Panc1 (cell line): ENCODE data around the gene SPAG5. TPM values are rescaled to one million over a fixed set of nuclear protein-coding genes. Genes with fewer than 3 reads are reported as not detected.

Experiments used
- ATAC-seq: fragments of 200-7000 bp; cut with Tn5 transposase; 2 replicates; pipeline ENCODE4 v1.9.1; 2020; ENCODE audit warnings: mild to moderate bottlenecking, moderate library complexity
- BruUV-seq: library from RNA; stranded (reverse); fragments of 400-500 nt; replicated peaks from 2 replicates; lab custom pipeline; 2021; lab: Mats Ljungman, UMichigan
- CTCF ChIA-PET: fragments of 300-600 bp; sonication (Branson Sonifier 250); formaldehyde crosslinking; loops from one replicate; lab custom pipeline; 2022; ENCODE audit warnings: antibody characterized with exemption; lab: Charles Lee
- POLR2A ChIA-PET: fragments of 300-600 bp; sonication (Branson Sonifier 250); formaldehyde crosslinking; loops from one replicate; lab custom pipeline; 2022; ENCODE audit warnings: antibody characterized with exemption; lab: Charles Lee
- DNase-seq: peaks from one replicate; pipeline ENCODE4 v3.0.0-alpha.2; 2010; ENCODE audit warnings: low read depth, low spot score
- H3K27ac ChIP-seq: 2 replicates; pipeline ENCODE4 v1.5.1; 2011; ENCODE audit warnings: mild to moderate bottlenecking, low read length, inconsistent platforms
- H3K27me3 ChIP-seq: fragments of 200-500 bp; sonication (Bioruptor generic); 2 replicates; pipeline ENCODE4 v1.6.0; 2014; ENCODE audit warnings: low read length, inconsistent platforms; ENCODE audit not compliant: control insufficient read depth, insufficient read depth
- H3K36me3 ChIP-seq: fragments of 200-500 bp; sonication (Bioruptor generic); 2 replicates; pipeline ENCODE4 v1.5.1; 2014; ENCODE audit warnings: inconsistent platforms, mild to moderate bottlenecking, low read length, moderate library complexity; ENCODE audit not compliant: control insufficient read depth, insufficient read depth
- H3K4me1 ChIP-seq: 2 replicates; pipeline ENCODE4 v1.5.1; 2011; ENCODE audit warnings: inconsistent platforms, mild to moderate bottlenecking, low read length, moderate library complexity; ENCODE audit not compliant: control insufficient read depth, insufficient read depth
- H3K4me3 ChIP-seq, 2 experiments: 2 replicates each; pipeline ENCODE4 v1.5.1; 2011 to 2012; ENCODE audit warnings: low read depth in 2 of 2, low read length in 2 of 2, mild to moderate bottlenecking in 2 of 2, inconsistent platforms in 1 of 2, moderate library complexity in 1 of 2
- H3K9me3 ChIP-seq: fragments of 200-500 bp; sonication (Bioruptor generic); 2 replicates; pipeline ENCODE4 v1.5.1; 2014; ENCODE audit warnings: low read depth, mild to moderate bottlenecking, inconsistent platforms, low read length, moderate library complexity; ENCODE audit not compliant: control insufficient read depth, insufficient read depth
- POLR2AphosphoS5 ChIP-seq: IDR thresholded peaks from 2 replicates; pipeline ENCODE4 v1.6.1; 2012; ENCODE audit warnings: mild to moderate bottlenecking, low read depth, low read length, moderate library complexity
- SIN3A ChIP-seq: IDR thresholded peaks from 2 replicates; pipeline ENCODE4 v1.6.1; 2012; ENCODE audit warnings: low read depth, mild to moderate bottlenecking, low read length, moderate library complexity, borderline replicate concordance; ENCODE audit not compliant: insufficient read depth
- TCF7L2 ChIP-seq: IDR thresholded peaks from 2 replicates; pipeline ENCODE4 v1.6.1; 2011; ENCODE audit warnings: mild to moderate bottlenecking, low read depth, low read length, inconsistent platforms
- in situ Hi-C: cut with HindIII; loops from 2 replicates; pipeline ENCODE4 v1.10.0; 2016; ENCODE audit warnings: low sequenced_read_pairs, low pct_unique_long_range_greater_than_20kb
- intact Hi-C: fragments of 100-400 bp; cut with micrococcal nuclease; formaldehyde crosslinking; loops from one replicate; pipeline ENCODE4 v1.10.0; 2022; ENCODE audit not compliant: unreplicated experiment
- total RNA-seq: library from RNA; stranded (reverse); gene quantifications from one replicate; pipeline ENCODE4 v1.2.1, GENCODE V29; 2021; ENCODE audit not compliant: unreplicated experiment
- TF ChIP-seq, protein P1 (sequence below): fragments of 450-650 bp; IDR thresholded peaks from 2 replicates; pipeline ENCODE4 v1.5.1; 2017; ENCODE audit warnings: mild to moderate bottlenecking
- TF ChIP-seq, protein P2 (sequence below), 2 experiments: IDR thresholded peaks; 2 replicates each; pipeline ENCODE4 v1.6.1; 2011 to 2012; ENCODE audit warnings: low read depth in 2 of 2, control low read depth in 1 of 2, low read length in 1 of 2, mild to moderate bottlenecking in 1 of 2, moderate library complexity in 1 of 2; ENCODE audit not compliant: insufficient read depth in 1 of 2

Gene SPAG5
- total RNA-seq, 1 experiment from 2014 or later = 152 TPM

DNA sequence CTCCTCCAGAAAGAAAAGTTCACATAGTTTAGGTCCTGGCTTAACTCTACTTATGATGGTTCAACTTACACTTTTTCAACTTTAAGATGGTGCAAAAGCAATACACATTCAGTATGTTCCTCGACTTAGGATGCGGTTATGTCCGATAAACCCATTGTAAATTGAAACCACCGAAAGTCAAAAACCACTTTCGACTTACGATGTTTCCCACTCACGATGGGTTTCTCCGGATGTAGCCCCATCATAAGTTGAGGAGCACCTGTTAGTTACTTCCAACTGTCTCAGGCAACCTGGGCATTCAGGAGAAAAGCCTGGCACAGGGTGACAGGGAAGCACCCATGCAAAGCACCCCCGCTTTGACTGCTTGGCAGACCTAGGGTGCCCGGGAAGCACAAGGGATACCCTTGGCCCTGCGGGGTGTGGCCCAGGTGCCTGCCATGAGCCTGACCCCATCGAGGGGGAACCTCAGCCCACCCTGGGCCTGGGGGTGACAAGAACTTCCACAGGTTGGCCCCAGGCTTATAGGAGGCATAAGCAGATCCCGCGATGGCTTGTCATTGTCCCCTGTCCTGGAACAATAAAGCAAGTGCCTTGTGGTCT lies 60.4 kb downstream of the SPAG5 start:
- TF ChIP-seq SIN3A = no peak
- TF ChIP-seq, protein P1, sequence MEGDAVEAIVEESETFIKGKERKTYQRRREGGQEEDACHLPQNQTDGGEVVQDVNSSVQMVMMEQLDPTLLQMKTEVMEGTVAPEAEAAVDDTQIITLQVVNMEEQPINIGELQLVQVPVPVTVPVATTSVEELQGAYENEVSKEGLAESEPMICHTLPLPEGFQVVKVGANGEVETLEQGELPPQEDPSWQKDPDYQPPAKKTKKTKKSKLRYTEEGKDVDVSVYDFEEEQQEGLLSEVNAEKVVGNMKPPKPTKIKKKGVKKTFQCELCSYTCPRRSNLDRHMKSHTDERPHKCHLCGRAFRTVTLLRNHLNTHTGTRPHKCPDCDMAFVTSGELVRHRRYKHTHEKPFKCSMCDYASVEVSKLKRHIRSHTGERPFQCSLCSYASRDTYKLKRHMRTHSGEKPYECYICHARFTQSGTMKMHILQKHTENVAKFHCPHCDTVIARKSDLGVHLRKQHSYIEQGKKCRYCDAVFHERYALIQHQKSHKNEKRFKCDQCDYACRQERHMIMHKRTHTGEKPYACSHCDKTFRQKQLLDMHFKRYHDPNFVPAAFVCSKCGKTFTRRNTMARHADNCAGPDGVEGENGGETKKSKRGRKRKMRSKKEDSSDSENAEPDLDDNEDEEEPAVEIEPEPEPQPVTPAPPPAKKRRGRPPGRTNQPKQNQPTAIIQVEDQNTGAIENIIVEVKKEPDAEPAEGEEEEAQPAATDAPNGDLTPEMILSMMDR = no peak
- no peak for TF ChIP-seq TCF7L2
- TF ChIP-seq POLR2AphosphoS5 = no peak
- TF ChIP-seq, protein P2, sequence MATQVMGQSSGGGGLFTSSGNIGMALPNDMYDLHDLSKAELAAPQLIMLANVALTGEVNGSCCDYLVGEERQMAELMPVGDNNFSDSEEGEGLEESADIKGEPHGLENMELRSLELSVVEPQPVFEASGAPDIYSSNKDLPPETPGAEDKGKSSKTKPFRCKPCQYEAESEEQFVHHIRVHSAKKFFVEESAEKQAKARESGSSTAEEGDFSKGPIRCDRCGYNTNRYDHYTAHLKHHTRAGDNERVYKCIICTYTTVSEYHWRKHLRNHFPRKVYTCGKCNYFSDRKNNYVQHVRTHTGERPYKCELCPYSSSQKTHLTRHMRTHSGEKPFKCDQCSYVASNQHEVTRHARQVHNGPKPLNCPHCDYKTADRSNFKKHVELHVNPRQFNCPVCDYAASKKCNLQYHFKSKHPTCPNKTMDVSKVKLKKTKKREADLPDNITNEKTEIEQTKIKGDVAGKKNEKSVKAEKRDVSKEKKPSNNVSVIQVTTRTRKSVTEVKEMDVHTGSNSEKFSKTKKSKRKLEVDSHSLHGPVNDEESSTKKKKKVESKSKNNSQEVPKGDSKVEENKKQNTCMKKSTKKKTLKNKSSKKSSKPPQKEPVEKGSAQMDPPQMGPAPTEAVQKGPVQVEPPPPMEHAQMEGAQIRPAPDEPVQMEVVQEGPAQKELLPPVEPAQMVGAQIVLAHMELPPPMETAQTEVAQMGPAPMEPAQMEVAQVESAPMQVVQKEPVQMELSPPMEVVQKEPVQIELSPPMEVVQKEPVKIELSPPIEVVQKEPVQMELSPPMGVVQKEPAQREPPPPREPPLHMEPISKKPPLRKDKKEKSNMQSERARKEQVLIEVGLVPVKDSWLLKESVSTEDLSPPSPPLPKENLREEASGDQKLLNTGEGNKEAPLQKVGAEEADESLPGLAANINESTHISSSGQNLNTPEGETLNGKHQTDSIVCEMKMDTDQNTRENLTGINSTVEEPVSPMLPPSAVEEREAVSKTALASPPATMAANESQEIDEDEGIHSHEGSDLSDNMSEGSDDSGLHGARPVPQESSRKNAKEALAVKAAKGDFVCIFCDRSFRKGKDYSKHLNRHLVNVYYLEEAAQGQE (IDR thresholded peaks at IDR 0.05; ENCODE audit: insufficient read depth in 1 of 2, low read depth in 2 of 2, low read length in 1 of 2) = no peak
- no peak for ATAC-seq
- no TSS peak for BruUV-seq

GRCh38 chr17:28537219-28537610 lies 61.6 kb downstream of the SPAG5 start:
- no peaks in the 10 kb centered on the region for H3K9me3 ChIP-seq
- no peak overlapping the region for H3K27ac ChIP-seq
- no peaks in the 10 kb centered on the region for H3K27me3 ChIP-seq
- no peak for TF ChIP-seq POLR2AphosphoS5
- TF ChIP-seq, protein P2 (IDR thresholded peaks at IDR 0.05; ENCODE audit: insufficient read depth in 1 of 2, low read depth in 2 of 2, low read length in 1 of 2) = no peak
- TF ChIP-seq, protein P1 = no peak
- TF ChIP-seq SIN3A = no peak
- no peak for TF ChIP-seq TCF7L2
- in situ Hi-C loops (no loop called here), intact Hi-C loops (no loop called here)
- no peaks in the 10 kb centered on the region for H3K36me3 ChIP-seq
- DNase-seq (no peak), ATAC-seq (no peak)
- BruUV-seq = no TSS peak
- CTCF ChIA-PET = interaction anchor here (0.6 to 1.0 kb wide), 2 partner anchors 9 to 42 kb away, joined by 4 to 5 read pairs; no protein-coding TSS in a partner anchor
- no peaks in the 10 kb centered on the region for H3K4me1 ChIP-seq
- POLR2A ChIA-PET = interaction anchor here (0.6 kb wide), 1 partner anchor 39 kb away, joined by 9 read pairs; no protein-coding TSS in a partner anchor
- H3K4me3 ChIP-seq = no peak overlapping the region

More for the DNA sequence above, 60.4 kb downstream of the SPAG5 start:
- POLR2A ChIA-PET = no interaction called here
- DNase-seq = no peak
- CTCF ChIA-PET = interaction anchor here (1.0 kb wide), 1 partner anchor 43 kb away, joined by 4 read pairs; no protein-coding TSS in a partner anchor
- Histone ChIP-seq H3K27me3 (no peaks in the 10 kb centered on the region), H3K36me3 (no peaks in the 10 kb centered on the region), H3K27ac (no peak overlapping the region), H3K4me1 (no peaks in the 10 kb centered on the region), H3K4me3 (no peak overlapping the region), H3K9me3 (no peaks in the 10 kb centered on the region)
- intact Hi-C loops = no loop called here
- in situ Hi-C loops = no loop called here
